Muscle of leg (tissue), 11 donors: ENCODE measurements around the gene ARHGEF3. TPM values are rescaled to one million over a fixed set of nuclear protein-coding genes. Genes with fewer than 3 reads are reported as not detected.
A peak's percentile ranks its signal among the peaks of the same experiment; 100 is the strongest.

ENCODE experiments used
- DNase-seq: peaks from one replicate; pipeline ENCODE4 v3.0.0; 2013
- H3K27ac ChIP-seq: one replicate; pipeline ENCODE4 v1.5.1; 2013; ENCODE audit warnings: mild to moderate bottlenecking, low read length, control low read depth
- H3K27me3 ChIP-seq: one replicate; pipeline ENCODE4 v1.6.1; 2013; ENCODE audit warnings: low read length; ENCODE audit not compliant: control insufficient read depth, insufficient read depth
- H3K36me3 ChIP-seq: one replicate; pipeline ENCODE4 v1.6.1; 2013; ENCODE audit warnings: low read length; ENCODE audit not compliant: control insufficient read depth, insufficient read depth
- H3K4me1 ChIP-seq: one replicate; pipeline ENCODE4 v1.6.1; 2013; ENCODE audit warnings: low read length; ENCODE audit not compliant: control insufficient read depth, insufficient read depth
- H3K4me3 ChIP-seq: one replicate; pipeline ENCODE4 v1.5.1; 2013; ENCODE audit warnings: low read length, control low read depth
- H3K9me3 ChIP-seq: replicated peaks from 2 replicates; pipeline ENCODE4 v1.6.1; 2013; ENCODE audit warnings: low read depth, low read length; ENCODE audit not compliant: control insufficient read depth
- WGBS: methylation state at CpG from one replicate; pipeline ENCODE4 v1.1.5; 2013; ENCODE audit warnings: missing lambda C conversion rate; ENCODE audit not compliant: insufficient coverage; 5-methylcytosine and 5-hydroxymethylcytosine counted together
- polyA plus RNA-seq, 8 donors: library from polyadenylated mRNA; unstranded; fragments of 120-200 nt; gene quantifications; one replicate each; pipeline versions ENCODE4 v1.2.1 to v1.2.3, GENCODE V29; 2013; ENCODE audit warnings: inconsistent platforms in 1 of 8, low replicate concordance in 1 of 8; ENCODE audit not compliant: insufficient read length in 8 of 8, insufficient read depth in 1 of 8
- total RNA-seq: library from RNA; stranded (reverse); fragments of 120-200 nt; gene quantifications from one replicate; pipeline ENCODE4 v1.2.4, GENCODE V29; 2013

Gene ARHGEF3
- total and polyA plus RNA-seq, 9 donors = 21.9 to 31.8 (median 25.6) TPM

DNA sequence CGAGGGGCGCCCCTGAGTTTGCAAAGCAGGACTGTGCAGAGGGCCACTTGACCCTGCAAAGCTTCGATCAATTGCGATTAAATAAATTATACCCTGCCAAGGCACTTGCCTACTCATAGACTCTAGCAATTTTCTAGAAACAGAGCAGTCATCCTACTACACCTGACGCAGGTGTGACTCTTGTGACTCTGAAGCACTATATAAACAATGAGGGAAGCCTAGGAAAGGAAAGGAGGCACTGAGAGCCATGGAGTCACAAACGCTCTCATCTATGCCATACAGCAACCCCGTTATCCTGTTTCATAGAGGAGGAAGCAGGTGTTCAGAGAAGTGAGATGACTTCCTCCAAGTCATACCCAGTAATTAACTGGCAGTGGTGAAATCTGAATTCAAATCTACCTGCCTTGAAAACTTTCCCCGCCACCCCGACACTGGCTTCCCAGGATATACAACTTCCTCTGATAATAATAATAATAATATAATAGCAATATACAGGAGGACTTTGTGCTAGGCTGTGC is 14.4 kb downstream of the ARHGEF3 start:
- Histone ChIP-seq H3K27ac (no peak overlapping the region), H3K9me3 (no peaks in the 10 kb centered on the region), H3K27me3 (no peaks in the 10 kb centered on the region), H3K36me3 (no peaks in the 10 kb centered on the region), H3K4me3 (no peak overlapping the region), H3K4me1 (peaks cover 21% of the 10 kb centered on the region)
- DNase-seq = no peak
- WGBS = 83% methylated on average over 4 of the region's 9 CpGs

DNA sequence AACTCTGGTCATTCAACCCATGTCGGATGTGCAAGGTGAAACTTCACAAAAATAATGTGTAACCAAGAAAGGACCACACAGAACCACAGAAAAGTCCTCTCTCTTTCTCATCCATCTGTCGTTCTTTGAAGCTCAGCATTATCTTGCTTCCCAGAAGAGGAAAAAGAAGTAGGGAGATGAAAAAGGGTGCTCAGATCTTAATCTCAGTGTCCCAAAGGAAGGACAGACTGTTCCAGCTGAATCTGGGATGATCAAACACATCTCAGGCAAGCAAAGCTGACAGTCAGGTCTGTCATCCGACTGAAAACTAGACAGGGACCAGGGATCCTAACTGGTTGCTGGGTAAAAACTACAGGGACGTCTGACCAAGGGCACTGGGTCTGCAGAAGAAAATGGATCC is 16.2 kb downstream of the ARHGEF3 start:
- 83% methylated on average over 3 of the region's 4 CpGs for WGBS
- no peak for DNase-seq
- Histone ChIP-seq H3K4me1 (peaks cover 21% of the 10 kb centered on the region), H3K9me3 (no peaks in the 10 kb centered on the region), H3K27ac (no peak overlapping the region), H3K27me3 (no peaks in the 10 kb centered on the region), H3K36me3 (no peaks in the 10 kb centered on the region), H3K4me3 (no peak overlapping the region)

DNA sequence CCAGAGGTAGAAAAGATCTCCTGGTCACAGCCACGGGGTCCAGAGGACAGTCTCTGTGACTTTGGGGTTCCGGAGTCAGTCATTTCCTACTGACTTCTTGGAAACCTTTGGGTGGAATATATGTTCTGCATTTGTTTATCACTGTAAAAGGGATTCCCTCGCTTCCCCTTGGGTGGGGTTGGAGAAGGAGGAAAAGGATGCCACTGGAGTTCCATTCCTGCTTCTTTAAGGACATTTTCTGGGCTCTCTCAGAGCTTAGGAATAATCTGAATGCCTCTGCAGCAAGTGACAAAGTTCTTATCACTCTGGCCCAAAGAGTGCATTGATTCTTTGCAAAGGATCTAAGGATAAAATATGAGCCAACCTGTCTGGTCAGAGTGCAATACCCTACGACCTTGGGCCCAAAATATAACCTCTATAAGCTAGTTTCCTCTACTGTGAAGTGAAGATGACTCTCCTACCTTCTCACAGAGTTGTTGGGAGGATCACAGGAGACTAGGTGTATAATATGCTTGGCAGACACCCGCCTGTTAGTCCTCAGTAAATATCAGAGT is 17.2 kb downstream of the ARHGEF3 start:
- no peak for DNase-seq
- WGBS = 90% methylated on average over 2 of the region's 5 CpGs
- H3K27me3 ChIP-seq = no peaks in the 10 kb centered on the region
- H3K36me3 ChIP-seq = no peaks in the 10 kb centered on the region
- no peak overlapping the region for H3K4me3 ChIP-seq
- no peaks in the 10 kb centered on the region for H3K9me3 ChIP-seq
- H3K27ac ChIP-seq = no peak overlapping the region
- peaks cover 21% of the 10 kb centered on the region for H3K4me1 ChIP-seq

DNA sequence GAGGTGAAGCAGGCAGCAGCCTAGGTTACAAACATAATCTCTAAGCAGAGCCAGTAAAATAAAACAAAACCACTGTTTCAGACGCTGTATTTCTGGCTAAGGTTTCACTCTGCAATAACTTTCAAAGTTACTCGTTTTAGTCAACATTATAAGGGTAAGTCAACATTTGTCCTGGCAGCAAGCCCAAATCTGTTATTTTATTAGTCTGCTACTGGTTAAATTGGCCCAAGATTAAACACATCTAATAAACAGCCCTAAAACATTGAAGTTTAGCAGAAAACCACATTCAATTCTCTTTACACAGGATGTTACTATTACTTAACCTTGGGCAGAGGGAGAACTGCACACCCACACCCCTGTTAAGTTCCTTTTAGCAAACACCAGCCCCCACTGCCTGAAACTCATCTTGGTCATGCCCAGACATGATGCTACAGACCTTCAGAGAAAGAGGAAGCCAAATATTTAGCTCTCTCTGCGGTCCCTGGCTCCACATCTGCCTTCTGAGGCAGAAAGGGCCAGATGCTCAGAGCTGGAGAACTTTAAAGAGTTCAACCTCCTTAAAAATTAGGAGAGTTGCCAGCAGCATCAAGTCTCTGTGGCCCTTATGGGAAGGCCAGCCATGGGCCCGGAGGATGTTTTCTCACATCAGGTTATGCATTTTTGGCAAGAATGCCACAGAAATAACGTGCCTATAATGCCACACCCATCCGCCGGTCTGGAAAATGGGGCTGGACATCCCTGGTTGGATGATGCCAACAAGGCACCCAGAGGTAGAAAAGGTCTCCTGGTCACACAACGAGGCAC is 17.9 kb downstream of the ARHGEF3 start:
- Histone ChIP-seq H3K4me1 (peaks cover 18% of the 10 kb centered on the region), H3K27me3 (no peaks in the 10 kb centered on the region), H3K36me3 (no peaks in the 10 kb centered on the region), H3K9me3 (no peaks in the 10 kb centered on the region), H3K4me3 (no peak overlapping the region), H3K27ac (peak overlapping the region; percentile 57)
- 59% methylated on average over 5 of the region's 8 CpGs for WGBS
- DNase-seq = peak; percentile 68

DNA sequence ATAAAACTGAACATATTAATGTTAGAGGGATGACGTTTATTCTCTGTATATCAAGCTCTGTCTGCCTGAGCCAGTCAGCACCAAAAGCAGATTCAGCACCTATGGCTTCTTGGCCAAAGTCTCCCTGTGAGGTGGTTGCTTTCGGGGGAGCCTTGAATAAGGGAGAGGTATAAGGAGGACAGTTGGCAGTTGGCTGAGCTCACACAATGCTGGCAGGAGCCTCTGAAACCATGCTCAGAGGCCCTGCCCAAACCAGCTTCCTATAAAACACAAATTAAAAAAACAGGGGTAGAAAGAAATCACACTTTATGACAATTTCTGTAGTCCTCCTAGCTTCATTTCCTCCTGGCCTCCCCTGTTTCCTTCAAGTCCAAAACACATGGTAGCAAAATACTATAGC is 18.8 kb downstream of the ARHGEF3 start:
- WGBS = 60% methylated on average over 2 of the region's 2 CpGs
- Histone ChIP-seq H3K9me3 (no peaks in the 10 kb centered on the region), H3K36me3 (no peaks in the 10 kb centered on the region), H3K4me1 (peaks cover 18% of the 10 kb centered on the region), H3K27me3 (no peaks in the 10 kb centered on the region), H3K4me3 (no peak overlapping the region), H3K27ac (no peak overlapping the region)
- no peak for DNase-seq

DNA sequence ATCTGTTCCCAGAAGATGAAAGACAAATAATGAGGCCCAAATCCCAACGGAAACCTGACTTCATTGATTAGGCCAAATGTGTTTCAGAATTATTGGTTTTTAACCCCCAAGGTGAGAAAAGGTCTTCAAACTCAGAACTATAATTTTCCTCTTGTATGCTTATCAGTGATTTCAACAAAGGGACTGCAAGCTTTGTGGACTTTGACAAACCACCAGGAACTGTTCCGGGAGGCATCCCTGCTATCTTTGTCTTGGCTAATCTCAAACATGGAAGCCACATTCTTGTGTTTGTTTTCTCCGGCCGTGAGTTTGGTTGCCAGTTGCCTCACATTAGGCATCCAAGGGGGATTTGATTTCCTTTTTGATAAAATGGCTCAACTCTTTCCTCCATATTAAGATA is 19.5 kb downstream of the ARHGEF3 start:
- Histone ChIP-seq H3K9me3 (no peaks in the 10 kb centered on the region), H3K27ac (no peak overlapping the region), H3K4me1 (peaks cover 21% of the 10 kb centered on the region), H3K27me3 (no peaks in the 10 kb centered on the region), H3K4me3 (no peak overlapping the region), H3K36me3 (no peaks in the 10 kb centered on the region)
- DNase-seq = no peak
- WGBS = 100% methylated on average over 1 of the region's 4 CpGs

DNA sequence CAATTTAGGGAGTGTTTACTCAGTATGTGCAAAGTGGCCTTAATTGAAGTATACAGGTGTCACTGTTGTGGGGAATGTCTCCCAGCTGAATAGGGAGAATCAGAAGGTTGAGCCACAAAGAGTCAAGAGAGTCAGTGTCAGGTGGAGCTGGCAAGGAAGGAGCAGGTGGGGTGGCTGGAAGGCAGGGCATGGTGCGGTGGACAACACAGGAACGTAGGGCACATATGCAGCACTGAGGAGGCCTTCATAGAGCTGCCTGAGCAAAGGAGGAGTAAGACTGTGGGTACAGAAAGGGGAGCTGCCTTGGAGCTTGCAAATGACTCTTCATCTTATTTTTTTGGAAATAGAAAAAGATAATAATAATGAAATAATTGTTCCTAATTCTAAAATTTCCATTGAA is 20.0 kb downstream of the ARHGEF3 start:
- H3K4me1 ChIP-seq = peaks cover 21% of the 10 kb centered on the region
- H3K27ac ChIP-seq = no peak overlapping the region
- no CpG with 5 or more reads among the region's 2 CpGs for WGBS
- no peaks in the 10 kb centered on the region for H3K27me3 ChIP-seq
- no peaks in the 10 kb centered on the region for H3K9me3 ChIP-seq
- no peak for DNase-seq
- no peak overlapping the region for H3K4me3 ChIP-seq
- no peaks in the 10 kb centered on the region for H3K36me3 ChIP-seq

DNA sequence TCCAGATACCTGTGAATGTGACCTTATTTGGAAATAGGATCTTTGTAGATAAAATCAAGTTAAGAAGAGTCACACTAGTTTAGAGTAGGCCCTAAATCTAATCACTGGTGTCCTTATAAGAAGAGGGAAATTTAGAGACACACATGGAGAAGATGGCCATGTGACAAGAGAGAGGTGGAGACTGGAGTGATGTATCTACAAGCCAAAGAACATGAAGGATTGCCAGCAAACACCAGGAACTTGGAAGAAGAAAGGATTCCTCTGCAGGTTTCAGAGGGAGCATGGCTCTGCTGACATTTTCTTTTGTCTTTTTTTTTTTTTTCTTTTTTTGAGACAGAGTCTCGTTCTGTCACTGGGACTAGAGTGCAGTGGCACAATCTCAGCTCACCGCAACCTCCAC is 20.8 kb downstream of the ARHGEF3 start:
- no peak overlapping the region for H3K27ac ChIP-seq
- no peak overlapping the region for H3K4me3 ChIP-seq
- DNase-seq = peak; percentile 32
- H3K36me3 ChIP-seq = no peaks in the 10 kb centered on the region
- H3K9me3 ChIP-seq = no peaks in the 10 kb centered on the region
- 100% methylated on average over 2 of the region's 2 CpGs for WGBS
- no peaks in the 10 kb centered on the region for H3K27me3 ChIP-seq
- H3K4me1 ChIP-seq = peaks cover 21% of the 10 kb centered on the region

DNA sequence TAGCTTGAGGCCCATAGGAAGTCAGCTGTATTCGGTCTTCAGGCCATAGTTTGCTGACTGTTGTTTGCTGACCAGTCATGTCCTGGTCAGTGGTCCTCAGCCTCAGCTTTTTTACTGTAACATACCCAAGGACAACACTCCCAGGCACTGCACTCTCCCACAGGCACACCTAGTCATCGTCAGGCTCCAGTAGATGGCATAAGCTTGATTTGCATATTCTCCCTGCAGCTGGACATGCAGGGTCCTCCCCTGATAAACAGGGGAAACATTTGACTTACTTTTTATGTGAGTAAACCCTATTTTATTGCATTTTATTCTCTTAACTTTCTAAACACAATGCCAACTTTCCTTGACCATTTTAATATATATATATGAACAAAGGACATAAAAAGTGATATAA is 22.9 kb downstream of the ARHGEF3 start:
- Histone ChIP-seq H3K4me1 (peaks cover 15% of the 10 kb centered on the region), H3K36me3 (no peaks in the 10 kb centered on the region), H3K4me3 (no peak overlapping the region), H3K27me3 (no peaks in the 10 kb centered on the region), H3K27ac (no peak overlapping the region), H3K9me3 (no peaks in the 10 kb centered on the region)
- DNase-seq = no peak
- 88% methylated on average over 1 of the region's 2 CpGs for WGBS

DNA sequence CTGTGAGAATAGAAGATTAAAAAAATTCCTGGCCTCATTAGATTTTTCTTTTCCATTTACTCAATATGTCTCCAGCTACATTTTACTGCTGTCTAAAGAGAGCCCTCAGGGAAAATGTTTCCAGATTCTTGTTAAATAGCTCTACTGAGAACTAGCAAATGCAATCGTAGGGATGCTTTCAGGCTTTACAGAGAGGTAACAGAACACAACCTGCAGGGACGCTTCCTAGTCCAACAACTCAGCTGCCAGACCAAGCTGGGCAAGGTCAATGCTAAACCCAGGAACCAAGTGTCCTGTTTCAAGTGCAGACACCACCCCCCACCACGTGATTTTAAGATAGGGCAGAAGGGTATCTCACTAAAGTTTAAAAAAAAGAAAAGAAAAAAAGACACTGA is 25.2 kb downstream of the ARHGEF3 start:
- WGBS = 13% methylated on average over 1 of the region's 3 CpGs
- Histone ChIP-seq H3K4me1 (peaks cover 9% of the 10 kb centered on the region), H3K9me3 (no peaks in the 10 kb centered on the region), H3K4me3 (no peak overlapping the region), H3K27ac (no peak overlapping the region), H3K27me3 (no peaks in the 10 kb centered on the region), H3K36me3 (peaks cover 5% of the 10 kb centered on the region)
- no peak for DNase-seq
